H1 (cell line): Measurements from ENCODE around the gene SLX4IP. TPM values are rescaled to one million over a fixed set of nuclear protein-coding genes. Genes with fewer than 3 reads are reported as not detected.
A peak's percentile ranks its signal among the peaks of the same experiment; 100 is the strongest.

Source experiments
- CTCF ChIA-PET: fragments of 300-600 bp; sonication (Branson Sonifier 250); formaldehyde crosslinking; loops from one replicate; lab custom pipeline; 2021; ENCODE audit not compliant: partially characterized antibody; lab: Charles Lee
- POLR2A ChIA-PET: fragments of 300-600 bp; sonication (Branson Sonifier 250); formaldehyde crosslinking; loops from one replicate; lab custom pipeline; 2021; ENCODE audit warnings: inconsistent platforms; ENCODE audit not compliant: partially characterized antibody; lab: Charles Lee
- DNase-seq, 2 experiments: peaks; one replicate each; pipeline versions ENCODE4 v3.0.0 to v3.0.0-alpha.2; 2010 to 2022; ENCODE audit warnings: low spot score in 2 of 2, low read depth in 1 of 2, mixed read lengths in 1 of 2
- FAIRE-seq: peaks from 2 replicates; lab custom pipeline; 2011; peaks lifted over from hg19 to GRCh38; lab: Jason Lieb, UNC
- H2AFZ ChIP-seq: 2 replicates; pipeline ENCODE4 v1.8.1; 2012; ENCODE audit warnings: low read length, inconsistent platforms
- H2AK5ac ChIP-seq: 2 replicates; pipeline ENCODE4 v1.6.1; 2013; ENCODE audit warnings: low read depth, low read length
- H2BK120ac ChIP-seq: replicated peaks from 2 replicates; pipeline ENCODE3; 2013; ENCODE audit warnings: low read depth, low read length, inconsistent platforms
- H2BK12ac ChIP-seq: 2 replicates; pipeline ENCODE4 v1.6.1; 2013; ENCODE audit warnings: low read depth, low read length
- H2BK15ac ChIP-seq: 2 replicates; pipeline ENCODE4 v1.6.1; 2013; ENCODE audit warnings: low read length
- H2BK20ac ChIP-seq: 2 replicates; pipeline ENCODE4 v1.6.1; 2013; ENCODE audit warnings: low read length
- H2BK5ac ChIP-seq: 2 replicates; pipeline ENCODE4 v1.6.1; 2013; ENCODE audit warnings: low read depth, low read length
- H3K14ac ChIP-seq: 2 replicates; pipeline ENCODE4 v1.6.1; 2013; ENCODE audit warnings: inconsistent platforms; ENCODE audit not compliant: insufficient read length
- H3K18ac ChIP-seq: 2 replicates; pipeline ENCODE4 v1.6.1; 2013; ENCODE audit warnings: low read length; ENCODE audit errors: extremely low read depth
- H3K23ac ChIP-seq: 2 replicates; pipeline ENCODE4 v1.6.1; 2013; ENCODE audit warnings: inconsistent platforms; ENCODE audit not compliant: insufficient read length
- H3K23me2 ChIP-seq: 2 replicates; pipeline ENCODE4 v1.6.1; 2013; ENCODE audit warnings: low read depth, low read length
- H3K27ac ChIP-seq: 2 replicates; pipeline ENCODE4 v1.6.1; 2011; ENCODE audit warnings: low read depth, low read length, inconsistent platforms
- H3K27me3 ChIP-seq, 4 experiments: replicated peaks in 1 of 4; 1 replicate in 1 of 4; 2 replicates in 3 of 4; pipeline versions ENCODE4 v1.6.1 to v1.8.1; 2011 to 2013; ENCODE audit warnings: low read length in 3 of 4, mild to moderate bottlenecking in 3 of 4, inconsistent platforms in 2 of 4, mixed read lengths in 2 of 4, moderate library complexity in 1 of 4; ENCODE audit not compliant: control insufficient read depth in 3 of 4, insufficient read depth in 3 of 4; ENCODE audit errors: extremely low read depth in 1 of 4
- H3K36me3 ChIP-seq, 4 experiments: 2 replicates each; pipeline versions ENCODE4 v1.6.1 to v1.8.1; 2011 to 2013; ENCODE audit warnings: mild to moderate bottlenecking in 4 of 4, low read length in 3 of 4, moderate library complexity in 2 of 4, control low read depth in 1 of 4, inconsistent platforms in 1 of 4; ENCODE audit not compliant: insufficient read depth in 4 of 4, control insufficient read depth in 2 of 4
- H3K4ac ChIP-seq: replicated peaks from 2 replicates; pipeline ENCODE3; 2013; ENCODE audit warnings: low read length, low read depth, mixed read lengths, inconsistent platforms; ENCODE audit not compliant: insufficient read length
- H3K4me1 ChIP-seq, 4 experiments: replicated peaks in 1 of 4; 1 replicate in 1 of 4; 2 replicates in 3 of 4; pipeline versions ENCODE4 v1.6.1 to v1.8.1; 2011 to 2013; ENCODE audit warnings: low read length in 3 of 4, inconsistent platforms in 2 of 4, mixed read lengths in 1 of 4; ENCODE audit not compliant: insufficient read depth in 4 of 4, control insufficient read depth in 3 of 4
- H3K4me2 ChIP-seq, 2 experiments: 2 replicates each; pipeline versions ENCODE4 v1.6.1 to v1.8.1; 2011 to 2013; ENCODE audit warnings: low read depth in 2 of 2, low read length in 2 of 2, control low read depth in 1 of 2, inconsistent platforms in 1 of 2, mild to moderate bottlenecking in 1 of 2; ENCODE audit not compliant: insufficient read depth in 1 of 2
- H3K4me3 ChIP-seq, 4 experiments: fragments of 200-600, 300-600 bp in 1 of 4; sonication (generic), shearing (Covaris generic), sonication (Bioruptor Twin) in 1 of 4; 2 replicates each; pipeline versions ENCODE4 v1.5.1 to v1.8.1; 2011 to 2016; ENCODE audit warnings: low read length in 4 of 4, low read depth in 3 of 4, control low read depth in 2 of 4, inconsistent platforms in 2 of 4, mild to moderate bottlenecking in 2 of 4, mixed read lengths in 1 of 4, moderate library complexity in 1 of 4; ENCODE audit not compliant: insufficient read depth in 2 of 4; ENCODE audit errors: extremely low read depth in 1 of 4
- H3K56ac ChIP-seq: replicated peaks from 2 replicates; pipeline ENCODE3; 2013; ENCODE audit warnings: low read depth, mild to moderate bottlenecking, mixed read lengths, low read length, inconsistent platforms; ENCODE audit not compliant: insufficient read length
- H3K79me1 ChIP-seq: 2 replicates; pipeline ENCODE4 v1.6.1; 2013; ENCODE audit warnings: low read depth, low read length, control low read depth
- H3K79me2 ChIP-seq, 2 experiments: 2 replicates each; pipeline versions ENCODE4 v1.6.1 to v1.8.1; 2012 to 2013; ENCODE audit warnings: low read length in 2 of 2, mild to moderate bottlenecking in 2 of 2, inconsistent platforms in 1 of 2; ENCODE audit not compliant: insufficient read depth in 2 of 2, control insufficient read depth in 1 of 2
- H3K9ac ChIP-seq, 4 experiments: replicated peaks in 1 of 4; 1 replicate in 1 of 4; 2 replicates in 3 of 4; pipeline versions ENCODE4 v1.6.1 to v1.8.1; 2011 to 2013; ENCODE audit warnings: low read depth in 3 of 4, low read length in 3 of 4, control low read depth in 2 of 4, mild to moderate bottlenecking in 2 of 4, moderate library complexity in 2 of 4, inconsistent platforms in 1 of 4; ENCODE audit errors: extremely low read depth in 1 of 4
- H3K9me3 ChIP-seq, 2 experiments: 2 replicates each; pipeline versions ENCODE4 v1.6.1 to v1.8.1; 2012 to 2013; ENCODE audit warnings: mild to moderate bottlenecking in 2 of 2, moderate library complexity in 2 of 2, control low read depth in 1 of 2, inconsistent platforms in 1 of 2, low read depth in 1 of 2, low read length in 1 of 2, mixed read lengths in 1 of 2; ENCODE audit not compliant: insufficient read depth in 2 of 2
- H4K20me1 ChIP-seq, 2 experiments: replicated peaks in 1 of 2; 2 replicates each; pipeline versions ENCODE3 to v1.8.1; 2011 to 2013; ENCODE audit warnings: inconsistent platforms in 2 of 2, low read length in 2 of 2, mild to moderate bottlenecking in 1 of 2; ENCODE audit not compliant: insufficient read depth in 2 of 2, control insufficient read depth in 1 of 2
- H4K5ac ChIP-seq: 2 replicates; pipeline ENCODE4 v1.6.1; 2013; ENCODE audit warnings: low read length, low read depth, mixed read lengths, inconsistent platforms; ENCODE audit not compliant: insufficient read length
- H4K8ac ChIP-seq: 2 replicates; pipeline ENCODE4 v1.8.0; 2013; ENCODE audit warnings: mild to moderate bottlenecking, moderate library complexity, low read length, inconsistent platforms; ENCODE audit not compliant: insufficient read depth; ENCODE audit errors: extremely low read depth
- H4K91ac ChIP-seq: replicated peaks from 2 replicates; pipeline ENCODE3; 2013; ENCODE audit warnings: low read length, mixed read lengths, inconsistent platforms; ENCODE audit not compliant: insufficient read length
- EP300 ChIP-seq, 2 experiments: IDR thresholded peaks; 1 replicate in 1 of 2; 2 replicates in 1 of 2; pipeline ENCODE4 v1.6.1; 2011 to 2012; ENCODE audit warnings: low read depth in 2 of 2, low read length in 2 of 2, mild to moderate bottlenecking in 2 of 2, borderline replicate concordance in 1 of 2, inconsistent platforms in 1 of 2, moderate library complexity in 1 of 2
- FOSL1 ChIP-seq: IDR thresholded peaks from 2 replicates; pipeline ENCODE4 v1.6.1; 2011; ENCODE audit warnings: mild to moderate bottlenecking, low read depth, low read length, moderate library complexity; ENCODE audit not compliant: insufficient read depth
- GABPA ChIP-seq: IDR thresholded peaks from 2 replicates; pipeline ENCODE4 v1.6.1; 2011; ENCODE audit warnings: mild to moderate bottlenecking, low read length, moderate library complexity, borderline replicate concordance; ENCODE audit not compliant: insufficient read depth
- JUN ChIP-seq: IDR thresholded peaks from 2 replicates; pipeline ENCODE4 v1.6.1; 2011; ENCODE audit warnings: low read depth, mild to moderate bottlenecking, improper control_type of control experiment, low read length
- PHF8 ChIP-seq: fragments of 200-600 bp; sonication (generic); conservative IDR thresholded peaks from 2 replicates; pipeline ENCODE4 v1.7.1; 2012; ENCODE audit warnings: low read depth, mild to moderate bottlenecking, inconsistent platforms, low read length, moderate library complexity
- POLR2A ChIP-seq, 2 experiments: IDR thresholded peaks; 1 replicate in 1 of 2; 2 replicates in 1 of 2; pipeline ENCODE4 v1.6.1; 2011; ENCODE audit warnings: low read depth in 2 of 2, low read length in 2 of 2, mild to moderate bottlenecking in 2 of 2; ENCODE audit errors: control extremely low read depth in 1 of 2
- RXRA ChIP-seq: IDR thresholded peaks from 2 replicates; pipeline ENCODE4 v1.6.1; 2011; ENCODE audit warnings: low read depth, mild to moderate bottlenecking, low read length, moderate library complexity; ENCODE audit not compliant: insufficient read depth
- SIN3A ChIP-seq, 2 experiments: IDR thresholded peaks in 1 of 2; conservative IDR thresholded peaks in 1 of 2; 2 replicates each; pipeline ENCODE4 v1.6.1; 2011 to 2012; ENCODE audit warnings: low read length in 2 of 2, improper control_type of control experiment in 1 of 2, low read depth in 1 of 2, mild to moderate bottlenecking in 1 of 2
- WGBS, 2 experiments: shearing (Covaris generic) in 1 of 2; methylation state at CpG; one replicate each; pipeline versions ENCODE4 v1.1.6 to v1.1.7; 2013 to 2015; ENCODE audit warnings: low lambda C conversion rate in 2 of 2, mixed read lengths in 2 of 2, inconsistent platforms in 1 of 2, low coverage in 1 of 2, missing lambda C conversion rate in 1 of 2; ENCODE audit not compliant: insufficient replicate concordance in 2 of 2, insufficient coverage in 1 of 2, insufficient read length in 1 of 2; ENCODE audit errors: extremely low coverage in 1 of 2, missing lambda C conversion rate in 1 of 2; 5-methylcytosine and 5-hydroxymethylcytosine counted together
- polyA plus RNA-seq, 7 experiments: library from polyadenylated mRNA; depleted of rRNA in 3 of 7; stranded (reverse) in 5 of 7; unstranded in 2 of 7; fragments of >200 nt in 5 of 7; fragments of 200-250 nt in 2 of 7; gene quantifications; 1 replicate in 5 of 7; 2 replicates in 1 of 7; 4 replicates in 1 of 7; pipeline versions ENCODE4 v1.2.1 to v1.2.3, GENCODE V29; 2011 to 2013; ENCODE audit warnings: missing spikeins in 2 of 7, mixed read lengths in 2 of 7
- total RNA-seq: library from RNA; stranded (reverse); fragmentation: NEBNext Ultra II Directional; extraction: Animal tissue kit (Norgen Biotek cat#: 25700); gene quantifications from 2 replicates; pipeline ENCODE4 v1.2.1, GENCODE V29; 2021
- TF ChIP-seq, protein P1 (sequence below): IDR thresholded peaks from 2 replicates; pipeline ENCODE4 v1.6.1; 2012; ENCODE audit warnings: inconsistent platforms
- TF ChIP-seq, protein P2 (sequence below): IDR thresholded peaks from 2 replicates; pipeline ENCODE4 v1.6.1; 2012; ENCODE audit warnings: inconsistent platforms

Gene SLX4IP
- total and polyA plus RNA-seq, 2 of the 8 experiments (the other 6 are each of a cell fraction or from before 2014, with no cell fraction given): 2.4 to 8.7 TPM

GRCh38 chr20:10671221-10671918 lies 236.3 kb downstream of the SLX4IP start:
- Histone ChIP-seq H3K27ac (no peak overlapping the region), H3K9ac (peak overlapping the region in 1 of 4 experiments; percentile 16; a peak in 1 of 7 replicates), H3K18ac (peak overlapping the region; percentile 78; the same call in 1 of the 2 replicates), H2BK15ac (no peak overlapping the region), H3K4ac (no peak overlapping the region), H2AK5ac (no peak overlapping the region), H3K9me3 (no peaks in the 10 kb centered on the region; a peak in 1 of 4 replicates), H2AFZ (no peak overlapping the region), H3K4me1 (peaks cover 0 to 24% (median 17%) of the 10 kb centered on the region in 4 experiments; a peak in 6 of 7 replicates), H3K4me2 (peak overlapping the region; percentile 64 to 82), H4K5ac (no peak overlapping the region), H4K8ac (no peak overlapping the region), H3K14ac (no peak overlapping the region), H3K23me2 (peaks cover 19% of the 10 kb centered on the region), H4K20me1 (peaks cover 0 to 9% of the 10 kb centered on the region in 2 experiments), H2BK120ac (no peak overlapping the region), H3K79me1 (peaks cover 4% of the 10 kb centered on the region), H3K56ac (no peak overlapping the region), H3K4me3 (peak overlapping the region; percentile 48 to 86 (median 79); a peak in 7 of 8 replicates), H4K91ac (no peak overlapping the region), H2BK20ac (no peak overlapping the region), H3K23ac (no peak overlapping the region), H2BK5ac (no peak overlapping the region), H3K27me3 (no peaks in the 10 kb centered on the region; a peak in 1 of 7 replicates), H3K36me3 (peaks cover 0 to 24% (median 4%) of the 10 kb centered on the region in 4 experiments; a peak in 3 of 8 replicates), H2BK12ac (peak overlapping the region; percentile 50; the same call in 1 of the 2 replicates), H3K79me2 (peaks cover 4 to 63% of the 10 kb centered on the region in 2 experiments)
- ChIA-PET POLR2A (interaction anchor here (0.6 to 2.6 kb wide), 12 partner anchors 8 to 237 kb away, joined by 3 to 8 read pairs (median 3); partner anchors contain the start of genes MKKS and SLX4IP), CTCF (interaction anchor here (0.7 to 3.3 kb wide), 24 partner anchors 9 to 881 kb away, joined by 3 to 19 read pairs (median 4); no protein-coding TSS in a partner anchor)
- peak in 1 of 2 experiments; percentile 69 for DNase-seq
- WGBS, 2 experiments: 13% methylated on average over 12 of the region's 13 CpGs; no CpG with 5 or more reads in 1 of the 2 experiments
- no peak for FAIRE-seq
- TF ChIP-seq POLR2A (IDR thresholded peaks at IDR 0.05; ENCODE audit: control extremely low read depth in 1 of 2, low read depth in 2 of 2, low read length in 2 of 2): no peak
- TF ChIP-seq PHF8: no peak
- TF ChIP-seq RXRA: no peak
- TF ChIP-seq FOSL1: no peak
- TF ChIP-seq, protein P1, sequence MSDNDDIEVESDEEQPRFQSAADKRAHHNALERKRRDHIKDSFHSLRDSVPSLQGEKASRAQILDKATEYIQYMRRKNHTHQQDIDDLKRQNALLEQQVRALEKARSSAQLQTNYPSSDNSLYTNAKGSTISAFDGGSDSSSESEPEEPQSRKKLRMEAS: peak; percentile 99
- TF ChIP-seq, protein P2, sequence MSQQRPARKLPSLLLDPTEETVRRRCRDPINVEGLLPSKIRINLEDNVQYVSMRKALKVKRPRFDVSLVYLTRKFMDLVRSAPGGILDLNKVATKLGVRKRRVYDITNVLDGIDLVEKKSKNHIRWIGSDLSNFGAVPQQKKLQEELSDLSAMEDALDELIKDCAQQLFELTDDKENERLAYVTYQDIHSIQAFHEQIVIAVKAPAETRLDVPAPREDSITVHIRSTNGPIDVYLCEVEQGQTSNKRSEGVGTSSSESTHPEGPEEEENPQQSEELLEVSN: peak; percentile 67
- TF ChIP-seq EP300 (IDR thresholded peaks at IDR 0.05; ENCODE audit: borderline replicate concordance in 1 of 2, low read depth in 2 of 2, low read length in 2 of 2): no peak
- no peak for TF ChIP-seq JUN
- peak in 1 of 2 experiments; percentile 89; a peak in 2 of 4 replicates for TF ChIP-seq SIN3A (conservative IDR thresholded peaks at IDR 0.05 in 1 of 2, IDR thresholded peaks at IDR 0.05 in 1 of 2; ENCODE audit: low read depth in 1 of 2, low read length in 2 of 2)
- no peak for TF ChIP-seq GABPA
